HepG2 (cell line): ENCODE results near the gene EHD1.

Source experiments
- CEBPB ChIP-seq: IDR thresholded peaks from 2 replicates; pipeline ENCODE4 v1.6.1; 2011; ENCODE audit warnings: low read depth, low read length, improper control_type of control experiment, borderline replicate concordance
- ERF ChIP-seq: IDR thresholded peaks from 2 replicates; pipeline ENCODE4 v1.6.1; 2018; ENCODE audit warnings: missing biosample characterization, missing genetic modification reagents
- FOXO1 ChIP-seq: sonication (generic); formaldehyde crosslinking; IDR thresholded peaks from 2 replicates; pipeline ENCODE4 v1.4.0; 2020; ENCODE audit warnings: missing genetic modification reagents
- KLF6 ChIP-seq: IDR thresholded peaks from 2 replicates; pipeline ENCODE4 v1.8.0; 2016; ENCODE audit warnings: missing biosample characterization, missing genetic modification reagents
- NCOA1 ChIP-seq: sonication (generic); formaldehyde crosslinking; IDR thresholded peaks from 2 replicates; pipeline ENCODE4 v1.9.0; 2021; ENCODE audit warnings: missing genetic modification reagents
- POLR2A ChIP-seq, 2 experiments: IDR thresholded peaks; 2 replicates each; pipeline ENCODE4 v1.6.1; 2011; ENCODE audit warnings: low read depth in 2 of 2, low read length in 2 of 2, mild to moderate bottlenecking in 1 of 2, moderate library complexity in 1 of 2; ENCODE audit not compliant: insufficient read depth in 1 of 2
- RFX5 ChIP-seq: IDR thresholded peaks from 2 replicates; pipeline ENCODE4 v1.6.1; 2011; ENCODE audit warnings: low read depth, low read length, improper control_type of control experiment
- SKI ChIP-seq: fragments of 450-650 bp; IDR thresholded peaks from one replicate; pipeline ENCODE4 v1.6.1; 2018; ENCODE audit warnings: mild to moderate bottlenecking; ENCODE audit not compliant: partially characterized antibody
- SMC3 ChIP-seq: IDR thresholded peaks from 2 replicates; pipeline ENCODE4 v1.6.1; 2011; ENCODE audit warnings: low read length, improper control_type of control experiment
- SNAI1 ChIP-seq: sonication (generic); formaldehyde crosslinking; IDR thresholded peaks from 2 replicates; pipeline ENCODE4 v1.5.0; 2020; ENCODE audit warnings: mild to moderate bottlenecking, missing genetic modification reagents, borderline replicate concordance
- ZBTB20 ChIP-seq: sonication (generic); formaldehyde crosslinking; IDR thresholded peaks from 2 replicates; pipeline ENCODE4 v1.8.1; 2023; ENCODE audit warnings: missing genetic modification reagents, low read depth, mild to moderate bottlenecking, borderline replicate concordance
- ZNF343 ChIP-seq: sonication (generic); formaldehyde crosslinking; IDR thresholded peaks from 2 replicates; pipeline ENCODE4 v1.4.0; 2020; ENCODE audit warnings: mild to moderate bottlenecking, missing genetic modification reagents
- ZSCAN9 ChIP-seq: IDR thresholded peaks from 2 replicates; pipeline ENCODE4 v1.6.1; 2016; ENCODE audit warnings: borderline replicate concordance
- TF ChIP-seq, protein P1 (sequence below): sonication (generic); formaldehyde crosslinking; IDR thresholded peaks from 2 replicates; pipeline ENCODE4 v1.5.0; 2020; ENCODE audit warnings: mild to moderate bottlenecking, missing genetic modification reagents, moderate library complexity

DNA sequence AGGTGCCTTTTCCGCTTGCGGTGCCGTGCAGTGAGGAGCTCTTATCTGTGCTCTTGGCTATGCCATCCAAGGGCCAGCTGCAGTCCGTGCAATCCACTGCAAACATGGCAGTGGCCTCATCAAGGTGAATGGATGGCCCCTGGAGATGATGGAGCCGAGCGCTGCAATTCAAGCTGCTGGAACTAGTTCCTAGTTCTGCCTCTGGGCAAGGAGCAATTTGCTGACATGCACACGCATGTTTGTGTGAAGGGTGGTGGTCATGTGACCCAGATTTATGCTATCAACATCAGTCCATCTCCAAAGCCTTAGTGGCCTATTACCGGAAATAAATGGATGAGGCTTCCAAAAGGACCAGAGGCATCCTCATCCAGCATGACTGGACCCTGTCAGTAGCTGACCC lies 3.1 kb upstream of the EHD1 start:
- TF ChIP-seq, protein P1, sequence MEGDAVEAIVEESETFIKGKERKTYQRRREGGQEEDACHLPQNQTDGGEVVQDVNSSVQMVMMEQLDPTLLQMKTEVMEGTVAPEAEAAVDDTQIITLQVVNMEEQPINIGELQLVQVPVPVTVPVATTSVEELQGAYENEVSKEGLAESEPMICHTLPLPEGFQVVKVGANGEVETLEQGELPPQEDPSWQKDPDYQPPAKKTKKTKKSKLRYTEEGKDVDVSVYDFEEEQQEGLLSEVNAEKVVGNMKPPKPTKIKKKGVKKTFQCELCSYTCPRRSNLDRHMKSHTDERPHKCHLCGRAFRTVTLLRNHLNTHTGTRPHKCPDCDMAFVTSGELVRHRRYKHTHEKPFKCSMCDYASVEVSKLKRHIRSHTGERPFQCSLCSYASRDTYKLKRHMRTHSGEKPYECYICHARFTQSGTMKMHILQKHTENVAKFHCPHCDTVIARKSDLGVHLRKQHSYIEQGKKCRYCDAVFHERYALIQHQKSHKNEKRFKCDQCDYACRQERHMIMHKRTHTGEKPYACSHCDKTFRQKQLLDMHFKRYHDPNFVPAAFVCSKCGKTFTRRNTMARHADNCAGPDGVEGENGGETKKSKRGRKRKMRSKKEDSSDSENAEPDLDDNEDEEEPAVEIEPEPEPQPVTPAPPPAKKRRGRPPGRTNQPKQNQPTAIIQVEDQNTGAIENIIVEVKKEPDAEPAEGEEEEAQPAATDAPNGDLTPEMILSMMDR (CRISPR knock-in tag), result no peak
- no peak for TF ChIP-seq FOXO1
- TF ChIP-seq RFX5, result no peak
- no peak for TF ChIP-seq SMC3
- TF ChIP-seq ZNF343 (CRISPR knock-in tag), result no peak
- no peak for TF ChIP-seq CEBPB
- TF ChIP-seq ERF (CRISPR knock-in tag), result no peak
- no peak for TF ChIP-seq POLR2A (IDR thresholded peaks at IDR 0.05; ENCODE audit: insufficient read depth in 1 of 2, low read depth in 2 of 2, low read length in 2 of 2)
- TF ChIP-seq SKI, result no peak
- no peak for TF ChIP-seq ZBTB20 (CRISPR knock-in tag)
- TF ChIP-seq NCOA1 (CRISPR knock-in tag), result no peak
- no peak for TF ChIP-seq ZSCAN9
- TF ChIP-seq SNAI1 (CRISPR knock-in tag), result no peak
- TF ChIP-seq KLF6 (CRISPR knock-in tag), result no peak
